ENCODE data around the gene NR4A1.

NR4A1 gene

DNA sequence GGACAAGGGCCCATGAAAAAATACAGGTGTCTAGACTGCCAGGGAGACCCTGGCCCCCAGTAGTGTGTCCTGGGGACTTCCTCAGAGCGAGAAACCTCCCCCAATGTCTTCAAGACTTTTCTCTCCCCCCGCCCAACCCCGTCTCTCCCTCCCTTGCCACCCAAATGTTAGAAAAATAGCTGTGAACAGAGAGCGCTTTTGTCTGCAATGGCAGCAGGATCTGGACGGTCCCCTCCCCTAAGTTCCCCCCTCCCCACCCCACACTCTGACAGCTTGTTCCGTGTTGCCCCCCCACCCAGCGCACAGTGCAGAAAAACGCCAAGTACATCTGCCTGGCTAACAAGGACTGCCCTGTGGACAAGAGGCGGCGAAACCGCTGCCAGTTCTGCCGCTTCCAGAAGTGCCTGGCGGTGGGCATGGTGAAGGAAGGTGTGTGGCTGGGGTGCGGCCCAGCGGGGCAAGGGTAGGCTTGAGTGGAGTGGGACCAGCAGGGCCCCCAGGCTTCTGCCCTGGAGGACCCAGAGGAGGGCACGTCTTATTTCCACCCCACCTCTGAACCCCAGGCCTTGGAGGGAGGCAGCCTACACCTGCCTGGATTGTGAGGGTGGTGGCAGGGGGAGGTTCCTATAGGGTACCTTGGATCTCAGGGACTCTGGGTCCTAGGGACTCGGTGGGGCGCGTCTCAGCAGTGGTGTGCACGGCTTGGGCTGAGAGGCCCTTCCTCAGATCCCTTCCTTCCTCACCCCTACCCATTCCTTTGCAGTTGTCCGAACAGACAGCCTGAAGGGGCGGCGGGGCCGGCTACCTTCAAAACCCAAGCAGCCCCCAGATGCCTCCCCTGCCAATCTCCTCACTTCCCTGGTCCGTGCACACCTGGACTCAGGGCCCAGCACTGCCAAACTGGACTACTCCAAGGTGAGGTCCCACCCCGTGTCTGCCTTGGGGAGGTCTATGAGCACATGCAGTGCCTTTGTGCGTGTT is 4.8 kb downstream of the NR4A1 start:
- CTCF ChIA-PET: interaction anchor here (0.6 to 34.8 kb wide), 5 partner anchors 27 to 115 kb away, joined by 3 to 794 read pairs (median 3); no protein-coding TSS in a partner anchor
- TF ChIP-seq, protein P1, sequence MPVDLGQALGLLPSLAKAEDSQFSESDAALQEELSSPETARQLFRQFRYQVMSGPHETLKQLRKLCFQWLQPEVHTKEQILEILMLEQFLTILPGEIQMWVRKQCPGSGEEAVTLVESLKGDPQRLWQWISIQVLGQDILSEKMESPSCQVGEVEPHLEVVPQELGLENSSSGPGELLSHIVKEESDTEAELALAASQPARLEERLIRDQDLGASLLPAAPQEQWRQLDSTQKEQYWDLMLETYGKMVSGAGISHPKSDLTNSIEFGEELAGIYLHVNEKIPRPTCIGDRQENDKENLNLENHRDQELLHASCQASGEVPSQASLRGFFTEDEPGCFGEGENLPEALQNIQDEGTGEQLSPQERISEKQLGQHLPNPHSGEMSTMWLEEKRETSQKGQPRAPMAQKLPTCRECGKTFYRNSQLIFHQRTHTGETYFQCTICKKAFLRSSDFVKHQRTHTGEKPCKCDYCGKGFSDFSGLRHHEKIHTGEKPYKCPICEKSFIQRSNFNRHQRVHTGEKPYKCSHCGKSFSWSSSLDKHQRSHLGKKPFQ (tag by site-specific recombination; IDR thresholded peaks at IDR 0.05): no peak
- TF ChIP-seq ZNF10 (tag by site-specific recombination; IDR thresholded peaks at IDR 0.05): peak; percentile 43; the same call in 1 of the 2 replicates

DNA sequence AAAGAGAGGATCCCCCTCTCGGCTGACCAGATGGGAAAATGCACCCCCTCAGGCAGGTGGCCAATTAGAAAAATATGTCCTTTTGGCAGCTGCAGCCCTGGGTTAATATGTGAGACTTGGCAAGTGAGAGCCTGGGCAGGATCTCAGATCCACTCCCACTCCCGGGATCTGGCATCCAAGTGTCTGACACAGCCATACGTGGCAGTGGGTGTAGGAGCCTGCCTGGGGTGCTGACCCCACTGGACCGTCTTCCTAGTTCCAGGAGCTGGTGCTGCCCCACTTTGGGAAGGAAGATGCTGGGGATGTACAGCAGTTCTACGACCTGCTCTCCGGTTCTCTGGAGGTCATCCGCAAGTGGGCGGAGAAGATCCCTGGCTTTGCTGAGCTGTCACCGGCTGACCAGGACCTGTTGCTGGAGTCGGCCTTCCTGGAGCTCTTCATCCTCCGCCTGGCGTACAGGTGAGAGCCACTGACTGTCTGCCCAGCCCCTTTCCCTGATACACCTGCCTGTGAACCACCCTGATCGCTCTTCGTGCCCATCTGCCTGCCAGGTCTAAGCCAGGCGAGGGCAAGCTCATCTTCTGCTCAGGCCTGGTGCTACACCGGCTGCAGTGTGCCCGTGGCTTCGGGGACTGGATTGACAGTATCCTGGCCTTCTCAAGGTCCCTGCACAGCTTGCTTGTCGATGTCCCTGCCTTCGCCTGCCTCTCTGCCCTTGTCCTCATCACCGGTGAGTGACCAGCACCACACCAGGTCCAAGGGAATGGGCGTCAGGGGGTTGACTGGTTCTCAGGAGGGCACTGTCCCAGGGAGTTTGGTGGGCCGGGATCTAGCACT is 5.8 kb downstream of the NR4A1 start:
- POLR2A ChIA-PET: interaction anchor here (1.3 kb wide), 1 partner anchor 13 kb away, joined by 3 read pairs; the partner anchor contains the start of gene ATG101

More for the DNA sequence above, 4.8 kb downstream of the NR4A1 start:
- Histone ChIP-seq H3K4me3 (ENCODE audit: low read depth, low read length) (no peak overlapping the region), H3K36me3 (ENCODE audit: control insufficient read depth in 2 of 2, insufficient read depth in 1 of 2, low read length in 2 of 2) (peaks cover 0 to 38% of the 10 kb centered on the region in 2 experiments; a peak in 1 of 3 replicates), H3K9me3 (ENCODE audit: control insufficient read depth, insufficient read depth, low read depth, low read length) (no peaks in the 10 kb centered on the region), H3K4me1 (ENCODE audit: control insufficient read depth, insufficient read depth, low read length) (peaks cover 7% of the 10 kb centered on the region; the same call in 1 of the 2 replicates), H3K27ac (ENCODE audit: extremely low read depth, low read depth, low read length) (no peak overlapping the region)
- POLR2A ChIA-PET: interaction anchor here (1.3 kb wide), 1 partner anchor 14 kb away, joined by 3 read pairs; the partner anchor contains the start of gene ATG101

More for the DNA sequence above, 5.8 kb downstream of the NR4A1 start:
- Histone ChIP-seq H3K9me3 (ENCODE audit: control insufficient read depth, insufficient read depth, low read depth, low read length) (no peaks in the 10 kb centered on the region), H3K4me1 (ENCODE audit: control insufficient read depth, insufficient read depth, low read length) (0 out of 2 replicates have a peak, but pooled peaks cover 2% of the 10 kb centered on the region), H3K27ac (ENCODE audit: extremely low read depth, low read depth, low read length) (no peak overlapping the region), H3K4me3 (ENCODE audit: low read depth, low read length) (no peak overlapping the region), H3K36me3 (ENCODE audit: control insufficient read depth in 2 of 2, insufficient read depth in 1 of 2, low read length in 2 of 2) (peaks cover 0 to 38% of the 10 kb centered on the region in 2 experiments; a peak in 1 of 3 replicates)
- peak; percentile 82 for TF ChIP-seq SCRT2 (tag by site-specific recombination; IDR thresholded peaks at IDR 0.05)
- TF ChIP-seq SCRT1 (tag by site-specific recombination; IDR thresholded peaks at IDR 0.05; ENCODE audit: borderline replicate concordance): 0 out of 2 replicates have a peak, but pooled peaks have one; percentile 57
- TF ChIP-seq HOXC10 (CRISPR knock-in tag; IDR thresholded peaks at IDR 0.05): no peak
- TF ChIP-seq, protein P2, sequence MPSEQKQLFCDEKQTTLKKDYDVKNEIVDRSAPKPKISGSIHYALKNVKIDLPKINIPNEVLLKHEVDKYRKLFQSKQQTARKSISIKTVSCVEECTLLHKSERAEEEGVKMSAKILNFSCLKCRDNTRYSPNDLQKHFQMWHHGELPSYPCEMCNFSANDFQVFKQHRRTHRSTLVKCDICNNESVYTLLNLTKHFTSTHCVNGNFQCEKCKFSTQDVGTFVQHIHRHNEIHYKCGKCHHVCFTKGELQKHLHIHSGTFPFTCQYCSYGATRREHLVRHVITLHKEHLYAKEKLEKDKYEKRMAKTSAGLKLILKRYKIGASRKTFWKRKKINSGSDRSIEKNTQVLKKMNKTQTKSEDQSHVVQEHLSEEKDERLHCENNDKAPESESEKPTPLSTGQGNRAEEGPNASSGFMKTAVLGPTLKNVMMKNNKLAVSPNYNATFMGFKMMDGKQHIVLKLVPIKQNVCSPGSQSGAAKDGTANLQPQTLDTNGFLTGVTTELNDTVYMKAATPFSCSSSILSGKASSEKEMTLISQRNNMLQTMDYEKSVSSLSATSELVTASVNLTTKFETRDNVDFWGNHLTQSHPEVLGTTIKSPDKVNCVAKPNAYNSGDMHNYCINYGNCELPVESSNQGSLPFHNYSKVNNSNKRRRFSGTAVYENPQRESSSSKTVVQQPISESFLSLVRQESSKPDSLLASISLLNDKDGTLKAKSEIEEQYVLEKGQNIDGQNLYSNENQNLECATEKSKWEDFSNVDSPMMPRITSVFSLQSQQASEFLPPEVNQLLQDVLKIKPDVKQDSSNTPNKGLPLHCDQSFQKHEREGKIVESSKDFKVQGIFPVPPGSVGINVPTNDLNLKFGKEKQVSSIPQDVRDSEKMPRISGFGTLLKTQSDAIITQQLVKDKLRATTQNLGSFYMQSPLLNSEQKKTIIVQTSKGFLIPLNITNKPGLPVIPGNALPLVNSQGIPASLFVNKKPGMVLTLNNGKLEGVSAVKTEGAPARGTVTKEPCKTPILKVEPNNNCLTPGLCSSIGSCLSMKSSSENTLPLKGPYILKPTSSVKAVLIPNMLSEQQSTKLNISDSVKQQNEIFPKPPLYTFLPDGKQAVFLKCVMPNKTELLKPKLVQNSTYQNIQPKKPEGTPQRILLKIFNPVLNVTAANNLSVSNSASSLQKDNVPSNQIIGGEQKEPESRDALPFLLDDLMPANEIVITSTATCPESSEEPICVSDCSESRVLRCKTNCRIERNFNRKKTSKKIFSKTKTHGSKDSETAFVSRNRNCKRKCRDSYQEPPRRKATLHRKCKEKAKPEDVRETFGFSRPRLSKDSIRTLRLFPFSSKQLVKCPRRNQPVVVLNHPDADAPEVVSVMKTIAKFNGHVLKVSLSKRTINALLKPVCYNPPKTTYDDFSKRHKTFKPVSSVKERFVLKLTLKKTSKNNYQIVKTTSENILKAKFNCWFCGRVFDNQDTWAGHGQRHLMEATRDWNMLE (tag by site-specific recombination; conservative IDR thresholded peaks at IDR 0.05; ENCODE audit: low read depth): no peak
- TF ChIP-seq, protein P3, sequence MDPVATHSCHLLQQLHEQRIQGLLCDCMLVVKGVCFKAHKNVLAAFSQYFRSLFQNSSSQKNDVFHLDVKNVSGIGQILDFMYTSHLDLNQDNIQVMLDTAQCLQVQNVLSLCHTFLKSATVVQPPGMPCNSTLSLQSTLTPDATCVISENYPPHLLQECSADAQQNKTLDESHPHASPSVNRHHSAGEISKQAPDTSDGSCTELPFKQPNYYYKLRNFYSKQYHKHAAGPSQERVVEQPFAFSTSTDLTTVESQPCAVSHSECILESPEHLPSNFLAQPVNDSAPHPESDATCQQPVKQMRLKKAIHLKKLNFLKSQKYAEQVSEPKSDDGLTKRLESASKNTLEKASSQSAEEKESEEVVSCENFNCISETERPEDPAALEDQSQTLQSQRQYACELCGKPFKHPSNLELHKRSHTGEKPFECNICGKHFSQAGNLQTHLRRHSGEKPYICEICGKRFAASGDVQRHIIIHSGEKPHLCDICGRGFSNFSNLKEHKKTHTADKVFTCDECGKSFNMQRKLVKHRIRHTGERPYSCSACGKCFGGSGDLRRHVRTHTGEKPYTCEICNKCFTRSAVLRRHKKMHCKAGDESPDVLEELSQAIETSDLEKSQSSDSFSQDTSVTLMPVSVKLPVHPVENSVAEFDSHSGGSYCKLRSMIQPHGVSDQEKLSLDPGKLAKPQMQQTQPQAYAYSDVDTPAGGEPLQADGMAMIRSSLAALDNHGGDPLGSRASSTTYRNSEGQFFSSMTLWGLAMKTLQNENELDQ (tag by site-specific recombination; IDR thresholded peaks at IDR 0.05; ENCODE audit: low read depth): no peak
- CTCF ChIA-PET: interaction anchor here (0.5 to 34.8 kb wide), 7 partner anchors 10 to 1981 kb away, joined by 3 to 794 read pairs (median 3); no protein-coding TSS in a partner anchor
